Stimulated activated CD8-positive, alpha-beta memory T cell treated with anti-CD3 and anti-CD28 coated beads, Interleukin-7, amount 100 ng/mL, for 24 hours (primary cell): Measurements from ENCODE around the gene OR13C2.
"Not testable (repeated sequence)": the region's sequence is repeated elsewhere in the genome, so short reads cannot be mapped to it uniquely, and the experiment has no call there.

Experiments used
- DNase-seq: peaks from one replicate; pipeline ENCODE4 v3.0.0-alpha.2; 2020; ENCODE audit warnings: low read depth

Gene OR13C2, protein sequence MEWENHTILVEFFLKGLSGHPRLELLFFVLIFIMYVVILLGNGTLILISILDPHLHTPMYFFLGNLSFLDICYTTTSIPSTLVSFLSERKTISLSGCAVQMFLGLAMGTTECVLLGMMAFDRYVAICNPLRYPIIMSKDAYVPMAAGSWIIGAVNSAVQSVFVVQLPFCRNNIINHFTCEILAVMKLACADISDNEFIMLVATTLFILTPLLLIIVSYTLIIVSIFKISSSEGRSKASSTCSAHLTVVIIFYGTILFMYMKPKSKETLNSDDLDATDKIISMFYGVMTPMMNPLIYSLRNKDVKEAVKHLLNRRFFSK

GRCh38 chr9:104605527-104605926, at the start of gene OR13C2:
Gene OR13C2 (minus strand): TSS chr9:104605627. CDS start chr9:104605627, 0 bp downstream.
- not testable (repeated sequence) for DNase-seq

DNA sequence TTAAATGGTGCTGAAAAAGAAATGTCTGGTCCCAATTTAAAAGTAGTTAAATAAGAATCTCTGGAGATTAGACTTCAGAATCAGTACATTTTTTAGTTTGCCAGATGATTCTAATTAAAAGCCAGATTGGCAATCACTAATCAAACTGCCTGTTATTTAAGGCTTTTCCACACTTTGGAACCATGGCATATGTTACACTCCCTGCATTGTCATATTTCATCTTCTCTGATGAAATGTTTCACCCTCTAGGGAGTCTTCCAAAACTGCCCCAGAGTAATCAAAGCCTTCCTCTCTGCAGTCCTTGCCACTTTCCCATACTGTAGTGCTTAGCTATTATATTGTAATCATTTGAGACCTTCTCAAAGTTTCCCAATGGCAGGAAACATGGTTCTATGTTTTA, 30.0 kb upstream of the OR13C2 start:
- no peak for DNase-seq

- DNase-seq: no peak
These were observed 28.6 kb upstream of the OR13C2 start for GRCh38 chr9:104633976-104634520.

DNA sequence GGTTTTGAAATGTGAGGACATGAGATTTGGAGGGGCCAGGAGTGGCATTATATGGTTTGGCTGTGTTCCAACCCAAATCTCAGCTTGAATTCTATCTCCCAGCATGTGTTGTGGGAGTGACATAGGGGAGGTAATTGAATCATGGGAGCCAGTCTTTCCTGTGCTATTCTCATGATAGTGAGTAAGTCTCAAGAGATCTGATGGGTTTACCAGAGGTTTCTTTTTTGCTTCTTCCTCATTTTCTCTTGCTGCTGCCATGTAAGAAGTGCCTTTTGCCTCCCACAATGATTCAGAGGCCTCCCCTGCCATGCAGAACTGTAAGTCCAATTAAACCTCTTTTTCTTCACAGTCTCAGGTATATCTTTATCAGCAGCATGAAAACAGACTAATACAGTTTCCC, 20.5 kb upstream of the OR13C2 start:
- not testable (repeated sequence) for DNase-seq

DNA sequence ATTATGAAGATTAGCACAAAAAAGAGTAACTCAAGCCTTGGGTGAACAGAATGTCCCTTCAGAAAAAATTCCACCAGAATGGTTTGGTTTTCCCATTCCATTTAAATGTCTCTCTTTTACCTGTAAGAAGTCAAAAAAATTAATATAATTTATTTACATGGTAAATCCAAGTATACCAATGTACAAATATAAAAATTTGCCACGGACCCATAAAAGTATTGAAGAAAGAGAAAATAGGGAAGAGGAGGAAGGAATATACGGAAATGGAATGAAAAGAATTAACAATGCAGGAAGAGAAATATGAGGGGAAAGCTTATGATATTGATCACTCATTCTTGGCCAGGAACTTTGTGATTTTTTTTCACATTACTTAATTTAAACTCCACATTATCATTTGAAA, 12.7 kb upstream of the OR13C2 start, which contains the start of gene OR13C9:
TSS of gene OR13C9 (minus strand) at position 101 of the 400 bp plus-strand sequence. CDS start at position 101, 0 bp downstream.
- no peak for DNase-seq

- DNase-seq: no peak
These were observed 12.0 kb upstream of the OR13C2 start for GRCh38 chr9:104617418-104617817.

DNA sequence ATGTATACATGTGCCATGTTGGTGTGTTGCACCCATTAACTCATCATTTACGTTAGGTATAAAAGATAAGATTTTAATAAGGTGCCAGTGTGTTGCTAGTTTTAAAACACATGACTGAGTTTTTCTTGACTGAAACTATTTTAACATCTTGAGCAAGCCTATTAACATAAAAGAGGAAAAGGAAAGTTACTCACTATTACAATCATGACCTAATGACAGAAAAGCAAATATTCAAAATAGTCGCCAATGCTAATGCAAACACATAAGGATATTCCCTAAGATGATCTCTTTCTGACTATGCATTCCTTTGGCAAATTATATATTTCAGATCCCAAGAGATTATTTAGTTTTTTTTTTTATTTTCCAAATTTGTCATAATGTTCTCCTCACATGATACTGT, 5.8 kb upstream of the OR13C2 start:
- no peak for DNase-seq

DNA sequence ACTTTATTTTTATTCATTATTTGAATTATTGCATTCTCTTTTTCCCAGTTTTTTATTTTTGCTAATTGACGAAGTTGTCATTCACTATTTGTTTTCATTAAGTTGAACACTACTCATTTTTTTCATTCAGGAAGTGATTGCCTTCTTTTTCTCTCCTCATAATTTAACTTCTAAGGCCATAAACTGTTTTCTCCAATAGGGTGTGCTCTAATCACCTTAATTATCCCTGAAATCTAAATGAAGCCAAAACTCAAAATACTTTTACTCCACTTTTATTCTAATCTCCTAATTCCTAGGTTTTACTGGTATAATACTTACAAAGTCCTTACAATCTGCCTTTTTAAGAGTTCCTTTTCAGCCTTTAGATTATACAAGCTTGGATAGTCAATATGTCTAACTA, 2.9 kb upstream of the OR13C2 start:
- DNase-seq: no peak

DNA sequence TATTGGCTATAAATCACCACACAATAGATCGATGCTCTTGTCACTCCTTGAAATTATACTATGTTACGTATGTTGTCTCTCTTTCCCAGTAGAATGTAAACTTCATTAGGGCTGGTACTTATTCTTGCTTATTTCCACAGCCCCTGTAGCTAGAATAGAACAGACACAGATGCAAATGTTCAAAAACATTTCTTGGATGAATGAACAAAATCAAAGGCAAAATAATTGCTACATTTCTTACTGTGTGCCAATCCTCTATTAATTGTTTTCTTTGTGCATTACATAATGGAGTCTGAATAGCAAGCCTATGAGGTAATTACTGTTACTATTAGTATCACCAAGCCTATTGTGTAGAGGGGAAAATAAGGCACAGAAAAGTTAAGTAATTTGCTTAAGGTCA, 725 bp upstream of the OR13C2 start:
- DNase-seq: no peak

GRCh38 chr9:104604801-104605200, 626 bp downstream of the OR13C2 start:
- no peak for DNase-seq

GRCh38 chr9:104599313-104599712, 6.1 kb downstream of the OR13C2 start, which contains the start of gene OR13C5:
Gene OR13C5 (minus strand): TSS chr9:104599413. CDS start chr9:104599413, 0 bp downstream.
- DNase-seq: not testable (repeated sequence)

- not testable (repeated sequence) for DNase-seq
These were observed 6.7 kb downstream of the OR13C2 start for GRCh38 chr9:104598749-104599148.

GRCh38 chr9:104589626-104590025, 15.8 kb downstream of the OR13C2 start:
- no peak for DNase-seq

DNA sequence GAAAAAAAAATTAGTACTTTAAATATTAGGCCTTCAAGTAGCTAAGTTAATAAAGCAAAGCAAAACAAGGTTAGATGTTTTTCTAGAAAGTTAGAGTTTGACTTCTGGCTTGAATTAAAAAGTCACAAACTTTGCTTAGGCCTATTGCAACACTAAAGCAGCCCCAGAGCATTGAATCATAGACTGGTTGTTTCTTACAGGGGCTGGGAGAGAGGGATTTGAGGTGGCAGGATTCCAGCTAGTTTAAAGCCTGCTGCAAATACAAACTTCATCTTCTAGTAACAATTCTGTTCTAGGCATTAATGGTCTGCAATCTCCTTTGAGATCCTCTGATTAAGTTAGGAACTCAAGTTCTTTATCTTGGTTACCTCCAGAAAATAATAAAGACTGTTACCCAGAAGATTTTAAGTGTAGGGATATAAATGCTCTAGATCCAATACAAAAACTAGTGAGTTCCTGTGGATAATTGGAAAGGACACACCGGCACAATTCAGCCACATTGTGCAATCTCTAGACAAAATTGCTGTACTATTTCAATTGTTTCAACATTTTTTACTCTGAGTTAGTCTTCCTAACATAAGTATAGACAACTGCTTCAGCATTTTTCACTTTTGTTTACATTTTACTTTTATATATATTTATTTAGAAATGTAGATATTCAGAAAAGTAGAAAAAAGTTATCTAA, 18.8 kb downstream of the OR13C2 start:
- no peak for DNase-seq

- DNase-seq: no peak
These were observed 24.9 kb downstream of the OR13C2 start for GRCh38 chr9:104580562-104580961.

- DNase-seq: no peak
These were observed 28.2 kb downstream of the OR13C2 start for GRCh38 chr9:104577263-104577662.

- no peak for DNase-seq
These were observed 30.0 kb downstream of the OR13C2 start for GRCh38 chr9:104575456-104575855.

GRCh38 chr9:104572612-104573011, 32.8 kb downstream of the OR13C2 start:
- DNase-seq: no peak

GRCh38 chr9:104568868-104569267, 36.6 kb downstream of the OR13C2 start, which contains the start of gene OR13C8:
Gene OR13C8 (plus strand): TSS chr9:104569168. CDS start chr9:104569168, 0 bp downstream.
- no peak for DNase-seq

GRCh38 chr9:104564358-104564757, 41.1 kb downstream of the OR13C2 start:
- DNase-seq: no peak

DNA sequence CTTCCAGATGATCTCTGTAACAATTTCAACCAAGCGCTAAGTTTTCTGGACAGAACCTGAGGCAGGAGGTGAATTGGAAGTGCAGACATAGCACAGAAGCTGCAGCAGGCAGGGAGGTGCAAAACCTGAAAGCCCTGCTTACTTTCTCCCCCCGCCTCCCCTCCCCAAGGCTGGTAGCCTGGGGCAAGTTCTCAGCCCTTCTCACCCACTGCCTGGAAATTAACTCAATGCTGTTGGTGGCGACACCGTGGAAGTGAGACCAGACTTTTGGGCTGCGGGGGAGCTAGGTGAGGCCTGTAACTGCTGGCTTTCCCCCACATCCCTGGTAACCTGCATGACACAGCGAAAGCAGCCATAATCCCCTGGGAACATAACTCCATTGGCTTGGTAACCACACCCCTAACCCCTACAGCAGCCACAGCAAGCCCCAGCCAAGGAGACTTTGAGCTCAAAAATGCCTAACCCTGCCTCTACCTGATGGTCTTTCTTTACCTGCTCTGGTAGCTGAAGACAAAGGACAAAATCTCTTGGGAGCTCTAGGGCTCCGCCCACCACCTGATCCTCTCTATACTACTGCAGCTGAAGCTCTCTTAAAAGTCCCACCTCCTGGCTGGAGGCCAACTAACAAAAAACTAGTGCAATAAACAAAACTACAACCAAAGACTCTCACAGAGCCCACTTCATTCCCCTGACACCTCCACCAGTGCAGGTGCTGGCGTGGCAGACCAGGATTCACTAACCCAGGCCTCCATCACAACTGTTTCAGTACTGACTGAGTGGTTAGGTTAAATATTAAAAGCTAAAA, 48.4 kb downstream of the OR13C2 start:
- no peak for DNase-seq

GRCh38 chr9:104555521-104555920, 49.9 kb downstream of the OR13C2 start:
- no peak for DNase-seq
